HepG2 (cell line): ENCODE data around the gene TREH. TPM values are rescaled to one million over a fixed set of nuclear protein-coding genes. Genes with fewer than 3 reads are reported as not detected.
A peak's percentile ranks its signal among the peaks of the same experiment; 100 is the strongest.

ENCODE experiments used
- AGO1 ChIP-seq: fragments of 200-400 bp; formaldehyde crosslinking; IDR thresholded peaks from 2 replicates; pipeline ENCODE4 v1.6.1; 2017; ENCODE audit warnings: mild to moderate bottlenecking, low read depth, low read length, moderate library complexity; ENCODE audit not compliant: poor library complexity, severe bottlenecking
- ATF7 ChIP-seq, 2 experiments: fragments of 450-650 bp in 1 of 2; sonication (generic) in 1 of 2; formaldehyde crosslinking in 1 of 2; IDR thresholded peaks; 2 replicates each; pipeline versions ENCODE4 v1.4.0 to v1.6.1; 2016 to 2020; ENCODE audit warnings: antibody characterized with exemption in 1 of 2, mild to moderate bottlenecking in 1 of 2, missing genetic modification reagents in 1 of 2
- HCFC1 ChIP-seq: fragments of 150-350 bp; IDR thresholded peaks from 2 replicates; pipeline ENCODE4 v1.6.1; 2014; ENCODE audit warnings: low read depth, low read length
- KLF15 ChIP-seq: sonication (generic); formaldehyde crosslinking; IDR thresholded peaks from 2 replicates; pipeline ENCODE4 v1.8.1; 2023; ENCODE audit warnings: borderline replicate concordance, mild to moderate bottlenecking, inconsistent platforms, missing genetic modification reagents, mixed read lengths
- MIXL1 ChIP-seq: IDR thresholded peaks from 2 replicates; pipeline ENCODE4 v1.6.1; 2016
- MYNN ChIP-seq: sonication (generic); formaldehyde crosslinking; IDR thresholded peaks from 2 replicates; pipeline ENCODE4 v1.4.0; 2020; ENCODE audit warnings: mild to moderate bottlenecking, low read depth, missing genetic modification reagents
- ONECUT2 ChIP-seq: sonication (generic); formaldehyde crosslinking; IDR thresholded peaks from 2 replicates; pipeline ENCODE4 v1.4.0; 2020; ENCODE audit warnings: missing genetic modification reagents
- TARDBP ChIP-seq: sonication (generic); formaldehyde crosslinking; IDR thresholded peaks from 2 replicates; pipeline ENCODE4 v1.8.0; 2022; ENCODE audit warnings: mild to moderate bottlenecking, missing genetic modification reagents
- TBL1XR1 ChIP-seq: fragments of 150-350 bp; IDR thresholded peaks from 2 replicates; pipeline ENCODE4 v1.6.1; 2014; ENCODE audit warnings: borderline replicate concordance, low read length; ENCODE audit not compliant: partially characterized antibody
- ZNF296 ChIP-seq: sonication (generic); formaldehyde crosslinking; conservative IDR thresholded peaks from 2 replicates; pipeline ENCODE4 v1.5.0; 2020; ENCODE audit warnings: mild to moderate bottlenecking, missing genetic modification reagents
- ZNF333 ChIP-seq: sonication (generic); formaldehyde crosslinking; IDR thresholded peaks from 2 replicates; pipeline ENCODE4 v1.4.0; 2020; ENCODE audit warnings: mild to moderate bottlenecking, missing genetic modification reagents, borderline replicate concordance
- ZNF343 ChIP-seq: sonication (generic); formaldehyde crosslinking; IDR thresholded peaks from 2 replicates; pipeline ENCODE4 v1.4.0; 2020; ENCODE audit warnings: mild to moderate bottlenecking, missing genetic modification reagents
- ZNF382 ChIP-seq: sonication (generic); formaldehyde crosslinking; IDR thresholded peaks from 2 replicates; pipeline ENCODE4 v1.5.0; 2020; ENCODE audit warnings: missing genetic modification reagents, mild to moderate bottlenecking, borderline replicate concordance
- ZNF772 ChIP-seq: sonication (generic); formaldehyde crosslinking; IDR thresholded peaks from 2 replicates; pipeline ENCODE4 v1.5.0; 2020; ENCODE audit warnings: mild to moderate bottlenecking, missing genetic modification reagents
- ZNF792 ChIP-seq: IDR thresholded peaks from 2 replicates; pipeline ENCODE4 v1.6.1; 2016
- ZSCAN9 ChIP-seq: IDR thresholded peaks from 2 replicates; pipeline ENCODE4 v1.6.1; 2016; ENCODE audit warnings: borderline replicate concordance
- polyA plus RNA-seq, 8 experiments: library from polyadenylated mRNA; depleted of rRNA in 3 of 8; stranded (reverse) in 7 of 8; unstranded in 1 of 8; fragments of >200 nt; fragmentation: Illumina TruSeq in 4 of 8; extraction: Trizol in 4 of 8; gene quantifications; 2 replicates each; pipeline versions ENCODE4 v1.2.1 to v1.2.3, GENCODE V29; 2011 to 2016; ENCODE audit warnings: low read depth in 4 of 8, missing spikeins in 1 of 8, mixed read lengths in 1 of 8; ENCODE audit not compliant: insufficient read depth in 1 of 8
- total RNA-seq, 5 experiments: library from RNA; depleted of rRNA; stranded (reverse); fragments of >200 nt; fragmentation: Illumina TruSeq; extraction: Trizol; gene quantifications; 2 replicates each; pipeline ENCODE4 v1.2.3, GENCODE V29; 2016; ENCODE audit warnings: low read depth in 1 of 5
- TF ChIP-seq, protein P1 (sequence below): sonication (generic); formaldehyde crosslinking; IDR thresholded peaks from 2 replicates; pipeline ENCODE4 v1.4.0; 2020; ENCODE audit warnings: missing genetic modification reagents
- TF ChIP-seq, protein P2 (sequence below): sonication (generic); formaldehyde crosslinking; IDR thresholded peaks from 2 replicates; pipeline ENCODE4 v1.9.0; 2021; ENCODE audit warnings: missing genetic modification reagents, borderline replicate concordance
- TF ChIP-seq, protein P3 (sequence below): sonication (generic); formaldehyde crosslinking; IDR thresholded peaks from 2 replicates; pipeline ENCODE4 v1.4.0; 2020; ENCODE audit warnings: missing genetic modification reagents, borderline replicate concordance
- TF ChIP-seq, protein P4 (sequence below): sonication (generic); formaldehyde crosslinking; IDR thresholded peaks from 2 replicates; pipeline ENCODE4 v1.4.0; 2020; ENCODE audit warnings: missing genetic modification reagents, borderline replicate concordance

Gene TREH
- total and polyA plus RNA-seq, 2 of the 13 experiments (the other 11 are each of a cell fraction or from before 2014, with no cell fraction given) = 0.53 to 0.86 TPM

DNA sequence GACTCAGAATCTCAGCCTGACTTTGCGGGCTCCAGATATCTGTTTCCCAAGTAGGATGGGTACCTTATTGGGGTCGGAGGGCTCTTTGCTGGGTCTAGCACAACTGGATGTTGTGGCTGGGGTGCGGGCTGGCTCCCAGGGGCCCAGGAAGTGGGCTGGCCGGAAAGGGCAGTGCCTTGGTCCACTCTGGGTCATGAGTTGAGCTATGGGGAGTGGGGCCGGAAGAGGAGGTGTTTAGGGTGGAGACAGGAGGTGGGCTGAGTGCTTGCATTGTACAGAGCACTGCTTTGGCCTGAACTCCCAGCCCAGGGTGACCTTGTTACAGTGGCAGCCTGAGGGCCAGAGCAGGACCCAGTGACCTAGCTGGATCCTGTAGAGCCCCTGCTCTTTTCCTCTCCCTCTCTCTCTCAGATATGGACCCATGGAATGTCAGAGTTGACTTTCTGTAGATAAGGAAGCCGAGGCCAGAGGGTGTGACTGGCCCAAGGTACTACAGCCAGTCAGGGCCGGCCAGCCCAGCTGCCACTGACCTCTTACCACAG lies 58.9 kb downstream of the TREH start (continued):
- TF ChIP-seq TBL1XR1 (no peak), ZNF772 (CRISPR knock-in tag) (peak; percentile 49; the same call in 1 of the 2 replicates), KLF15 (CRISPR knock-in tag) (no peak; the same call in 1 of the 2 replicates), ZNF382 (CRISPR knock-in tag) (no peak), ATF7 (IDR thresholded peaks at IDR 0.05) (no peak), ATF7 (CRISPR knock-in tag; IDR thresholded peaks at IDR 0.05) (no peak), MIXL1 (no peak), ZNF792 (CRISPR knock-in tag) (no peak), TARDBP (peak; percentile 44; the same call in 1 of the 2 replicates), ZNF343 (CRISPR knock-in tag) (no peak; the same call in 1 of the 2 replicates), ZSCAN9 (no peak), AGO1 (no peak), ONECUT2 (CRISPR knock-in tag) (no peak), MYNN (CRISPR knock-in tag) (no peak), ZNF333 (CRISPR knock-in tag) (no peak), HCFC1 (no peak), ZNF296 (peak; percentile 75)
- TF ChIP-seq, protein P1, sequence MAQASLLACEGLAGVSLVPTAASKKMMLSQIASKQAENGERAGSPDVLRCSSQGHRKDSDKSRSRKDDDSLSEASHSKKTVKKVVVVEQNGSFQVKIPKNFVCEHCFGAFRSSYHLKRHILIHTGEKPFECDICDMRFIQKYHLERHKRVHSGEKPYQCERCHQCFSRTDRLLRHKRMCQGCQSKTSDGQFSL (CRISPR knock-in tag) = no peak; the same call in 1 of the 2 replicates
- TF ChIP-seq, protein P2, sequence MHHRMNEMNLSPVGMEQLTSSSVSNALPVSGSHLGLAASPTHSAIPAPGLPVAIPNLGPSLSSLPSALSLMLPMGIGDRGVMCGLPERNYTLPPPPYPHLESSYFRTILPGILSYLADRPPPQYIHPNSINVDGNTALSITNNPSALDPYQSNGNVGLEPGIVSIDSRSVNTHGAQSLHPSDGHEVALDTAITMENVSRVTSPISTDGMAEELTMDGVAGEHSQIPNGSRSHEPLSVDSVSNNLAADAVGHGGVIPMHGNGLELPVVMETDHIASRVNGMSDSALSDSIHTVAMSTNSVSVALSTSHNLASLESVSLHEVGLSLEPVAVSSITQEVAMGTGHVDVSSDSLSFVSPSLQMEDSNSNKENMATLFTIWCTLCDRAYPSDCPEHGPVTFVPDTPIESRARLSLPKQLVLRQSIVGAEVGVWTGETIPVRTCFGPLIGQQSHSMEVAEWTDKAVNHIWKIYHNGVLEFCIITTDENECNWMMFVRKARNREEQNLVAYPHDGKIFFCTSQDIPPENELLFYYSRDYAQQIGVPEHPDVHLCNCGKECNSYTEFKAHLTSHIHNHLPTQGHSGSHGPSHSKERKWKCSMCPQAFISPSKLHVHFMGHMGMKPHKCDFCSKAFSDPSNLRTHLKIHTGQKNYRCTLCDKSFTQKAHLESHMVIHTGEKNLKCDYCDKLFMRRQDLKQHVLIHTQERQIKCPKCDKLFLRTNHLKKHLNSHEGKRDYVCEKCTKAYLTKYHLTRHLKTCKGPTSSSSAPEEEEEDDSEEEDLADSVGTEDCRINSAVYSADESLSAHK = no peak
- TF ChIP-seq, protein P3, sequence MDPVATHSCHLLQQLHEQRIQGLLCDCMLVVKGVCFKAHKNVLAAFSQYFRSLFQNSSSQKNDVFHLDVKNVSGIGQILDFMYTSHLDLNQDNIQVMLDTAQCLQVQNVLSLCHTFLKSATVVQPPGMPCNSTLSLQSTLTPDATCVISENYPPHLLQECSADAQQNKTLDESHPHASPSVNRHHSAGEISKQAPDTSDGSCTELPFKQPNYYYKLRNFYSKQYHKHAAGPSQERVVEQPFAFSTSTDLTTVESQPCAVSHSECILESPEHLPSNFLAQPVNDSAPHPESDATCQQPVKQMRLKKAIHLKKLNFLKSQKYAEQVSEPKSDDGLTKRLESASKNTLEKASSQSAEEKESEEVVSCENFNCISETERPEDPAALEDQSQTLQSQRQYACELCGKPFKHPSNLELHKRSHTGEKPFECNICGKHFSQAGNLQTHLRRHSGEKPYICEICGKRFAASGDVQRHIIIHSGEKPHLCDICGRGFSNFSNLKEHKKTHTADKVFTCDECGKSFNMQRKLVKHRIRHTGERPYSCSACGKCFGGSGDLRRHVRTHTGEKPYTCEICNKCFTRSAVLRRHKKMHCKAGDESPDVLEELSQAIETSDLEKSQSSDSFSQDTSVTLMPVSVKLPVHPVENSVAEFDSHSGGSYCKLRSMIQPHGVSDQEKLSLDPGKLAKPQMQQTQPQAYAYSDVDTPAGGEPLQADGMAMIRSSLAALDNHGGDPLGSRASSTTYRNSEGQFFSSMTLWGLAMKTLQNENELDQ (CRISPR knock-in tag) = no peak
- TF ChIP-seq, protein P4, sequence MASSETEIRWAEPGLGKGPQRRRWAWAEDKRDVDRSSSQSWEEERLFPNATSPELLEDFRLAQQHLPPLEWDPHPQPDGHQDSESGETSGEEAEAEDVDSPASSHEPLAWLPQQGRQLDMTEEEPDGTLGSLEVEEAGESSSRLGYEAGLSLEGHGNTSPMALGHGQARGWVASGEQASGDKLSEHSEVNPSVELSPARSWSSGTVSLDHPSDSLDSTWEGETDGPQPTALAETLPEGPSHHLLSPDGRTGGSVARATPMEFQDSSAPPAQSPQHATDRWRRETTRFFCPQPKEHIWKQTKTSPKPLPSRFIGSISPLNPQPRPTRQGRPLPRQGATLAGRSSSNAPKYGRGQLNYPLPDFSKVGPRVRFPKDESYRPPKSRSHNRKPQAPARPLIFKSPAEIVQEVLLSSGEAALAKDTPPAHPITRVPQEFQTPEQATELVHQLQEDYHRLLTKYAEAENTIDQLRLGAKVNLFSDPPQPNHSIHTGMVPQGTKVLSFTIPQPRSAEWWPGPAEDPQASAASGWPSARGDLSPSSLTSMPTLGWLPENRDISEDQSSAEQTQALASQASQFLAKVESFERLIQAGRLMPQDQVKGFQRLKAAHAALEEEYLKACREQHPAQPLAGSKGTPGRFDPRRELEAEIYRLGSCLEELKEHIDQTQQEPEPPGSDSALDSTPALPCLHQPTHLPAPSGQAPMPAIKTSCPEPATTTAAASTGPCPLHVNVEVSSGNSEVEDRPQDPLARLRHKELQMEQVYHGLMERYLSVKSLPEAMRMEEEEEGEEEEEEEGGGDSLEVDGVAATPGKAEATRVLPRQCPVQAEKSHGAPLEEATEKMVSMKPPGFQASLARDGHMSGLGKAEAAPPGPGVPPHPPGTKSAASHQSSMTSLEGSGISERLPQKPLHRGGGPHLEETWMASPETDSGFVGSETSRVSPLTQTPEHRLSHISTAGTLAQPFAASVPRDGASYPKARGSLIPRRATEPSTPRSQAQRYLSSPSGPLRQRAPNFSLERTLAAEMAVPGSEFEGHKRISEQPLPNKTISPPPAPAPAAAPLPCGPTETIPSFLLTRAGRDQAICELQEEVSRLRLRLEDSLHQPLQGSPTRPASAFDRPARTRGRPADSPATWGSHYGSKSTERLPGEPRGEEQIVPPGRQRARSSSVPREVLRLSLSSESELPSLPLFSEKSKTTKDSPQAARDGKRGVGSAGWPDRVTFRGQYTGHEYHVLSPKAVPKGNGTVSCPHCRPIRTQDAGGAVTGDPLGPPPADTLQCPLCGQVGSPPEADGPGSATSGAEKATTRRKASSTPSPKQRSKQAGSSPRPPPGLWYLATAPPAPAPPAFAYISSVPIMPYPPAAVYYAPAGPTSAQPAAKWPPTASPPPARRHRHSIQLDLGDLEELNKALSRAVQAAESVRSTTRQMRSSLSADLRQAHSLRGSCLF (CRISPR knock-in tag) = no peak
